B cell (primary cell): ENCODE measurements around the gene HNRNPLL. TPM values are rescaled to one million over a fixed set of nuclear protein-coding genes. Genes with fewer than 3 reads are reported as not detected.
A peak's percentile ranks its signal among the peaks of the same experiment; 100 is the strongest.

Experiments used
- ATAC-seq: fragments of 200-7000 bp; cut with Tn5 transposase; one replicate; pipeline ENCODE4 v1.10.0; 2021; ENCODE audit warnings: low read depth, mild to moderate bottlenecking, moderate number of reproducible peaks, moderate library complexity
- CTCF ChIA-PET: fragments of 350-600 bp; sonication (Branson Sonifier 250); formaldehyde crosslinking; loops from one replicate; lab custom pipeline; 2021; ENCODE audit warnings: antibody characterized with exemption, inconsistent platforms; lab: Charles Lee
- POLR2A ChIA-PET: fragments of 350-600 bp; sonication (Branson Sonifier 250); formaldehyde crosslinking; loops from one replicate; lab custom pipeline; 2021; ENCODE audit warnings: antibody characterized with exemption; lab: Charles Lee
- DNase-seq: peaks from one replicate; pipeline ENCODE4 v3.0.0; 2013
- H2AFZ ChIP-seq: 2 replicates; pipeline ENCODE4 v1.6.1; 2012; ENCODE audit warnings: mild to moderate bottlenecking, low read depth, low read length; ENCODE audit not compliant: insufficient read depth, poor library complexity, severe bottlenecking
- H3K27ac ChIP-seq, 2 donors: 1 replicate in 1 of 2; 2 replicates in 1 of 2; pipeline ENCODE4 v1.5.1; 2012 to 2013; ENCODE audit warnings: low read length in 2 of 2, mild to moderate bottlenecking in 2 of 2, moderate library complexity in 1 of 2
- H3K27me3 ChIP-seq, 4 experiments: fragments of 200-600 bp in 1 of 4; sonication (generic) in 1 of 4; replicated peaks in 1 of 4; 1 replicate in 2 of 4; 2 replicates in 2 of 4; pipeline versions ENCODE4 v1.6.1 to v1.7.0; 2013 to 2016; ENCODE audit warnings: low read length in 3 of 4, mild to moderate bottlenecking in 2 of 4, mixed read lengths in 1 of 4, moderate library complexity in 1 of 4; ENCODE audit not compliant: insufficient read depth in 4 of 4, control insufficient read depth in 3 of 4; ENCODE audit errors: control extremely low read depth in 1 of 4
- H3K36me3 ChIP-seq, 2 experiments: replicated peaks in 1 of 2; 1 replicate in 1 of 2; 2 replicates in 1 of 2; pipeline versions ENCODE4 v1.6.1 to v1.7.1; 2013; ENCODE audit warnings: low read length in 1 of 2; ENCODE audit not compliant: insufficient read depth in 2 of 2, control insufficient read depth in 1 of 2; ENCODE audit errors: control extremely low read depth in 1 of 2, extremely low read depth in 1 of 2
- H3K4me1 ChIP-seq, 2 donors: fragments of 200-600 bp in 1 of 2; sonication (generic) in 1 of 2; 1 replicate in 1 of 2; 2 replicates in 1 of 2; pipeline versions ENCODE4 v1.5.1 to v1.6.1; 2013 to 2017; ENCODE audit warnings: low read length in 2 of 2; ENCODE audit not compliant: control insufficient read depth in 2 of 2, insufficient read depth in 2 of 2
- H3K4me2 ChIP-seq: replicated peaks from 2 replicates; pipeline ENCODE3; 2012; ENCODE audit warnings: mild to moderate bottlenecking, low read depth, low read length; ENCODE audit not compliant: poor library complexity, severe bottlenecking
- H3K4me3 ChIP-seq, 5 experiments: fragments of 200-600 bp in 1 of 5; sonication (generic) in 1 of 5; 1 replicate in 3 of 5; 2 replicates in 2 of 5; pipeline versions ENCODE4 v1.5.1 to v1.7.0; 2011 to 2016; ENCODE audit warnings: low read length in 4 of 5, mild to moderate bottlenecking in 4 of 5, low read depth in 2 of 5, control low read depth in 1 of 5, moderate library complexity in 1 of 5; ENCODE audit not compliant: insufficient read depth in 1 of 5; ENCODE audit errors: control extremely low read depth in 1 of 5, extremely low read depth in 1 of 5
- H3K79me2 ChIP-seq: fragments of 200-600 bp; sonication (generic); one replicate; pipeline ENCODE4 v1.6.0; 2016; ENCODE audit warnings: low read length; ENCODE audit not compliant: control insufficient read depth, insufficient read depth
- H3K9ac ChIP-seq: fragments of 200-600 bp; sonication (generic); 2 replicates; pipeline ENCODE4 v1.6.1; 2017; ENCODE audit warnings: mild to moderate bottlenecking, low read length, moderate library complexity
- H3K9me3 ChIP-seq, 3 donors: one replicate each; pipeline versions ENCODE4 v1.6.1 to v1.7.1; 2013; ENCODE audit warnings: low read length in 2 of 3; ENCODE audit not compliant: control insufficient read depth in 2 of 3, insufficient read depth in 1 of 3; ENCODE audit errors: control extremely low read depth in 1 of 3
- H4K20me1 ChIP-seq: 2 replicates; pipeline ENCODE4 v1.6.0; 2012; ENCODE audit warnings: mild to moderate bottlenecking, low read length; ENCODE audit not compliant: insufficient read depth, control insufficient read depth, poor library complexity, severe bottlenecking
- H3K27ac Mint-ChIP-seq: one replicate; pipeline ENCODE4 v1.8.0; 2021; ENCODE audit warnings: mixed read lengths
- H3K27me3 Mint-ChIP-seq: one replicate; pipeline ENCODE4 v1.8.0; 2021; ENCODE audit warnings: mixed read lengths
- H3K4me1 Mint-ChIP-seq: one replicate; pipeline ENCODE4 v1.8.0; 2021; ENCODE audit warnings: mixed read lengths
- H3K4me3 Mint-ChIP-seq: one replicate; pipeline ENCODE4 v1.8.0; 2021; ENCODE audit warnings: mixed read lengths
- H3K9me3 Mint-ChIP-seq: one replicate; pipeline ENCODE4 v1.8.0; 2022; ENCODE audit warnings: mixed read lengths; ENCODE audit not compliant: insufficient read depth
- CTCF ChIP-seq: fragments of 200-600 bp; IDR thresholded peaks from one replicate; pipeline ENCODE4 v1.8.0; 2022; ENCODE audit warnings: antibody characterized with exemption, mild to moderate bottlenecking
- EZH2 ChIP-seq: IDR thresholded peaks from 2 replicates; pipeline ENCODE4 v1.6.1; 2012; ENCODE audit warnings: borderline replicate concordance, low read depth, mild to moderate bottlenecking, moderate library complexity, low read length; ENCODE audit not compliant: insufficient read depth, poor library complexity, severe bottlenecking
- WGBS: methylation state at CpG from one replicate; pipeline ENCODE4 v1.1.5; 2013; ENCODE audit warnings: missing lambda C conversion rate; ENCODE audit not compliant: insufficient coverage; 5-methylcytosine and 5-hydroxymethylcytosine counted together
- intact Hi-C: fragments of 100-400 bp; cut with micrococcal nuclease; formaldehyde crosslinking; loops from one replicate; pipeline ENCODE4 v1.10.0; 2022
- polyA plus RNA-seq: library from polyadenylated mRNA; depleted of rRNA; stranded (reverse); fragments of >200 nt; gene quantifications from 2 replicates; pipeline ENCODE4 v1.2.3, GENCODE V29; 2012
- total RNA-seq, 2 donors: library from RNA; stranded (reverse); fragments of 120-200 nt in 1 of 2; gene quantifications; 1 replicate in 1 of 2; 2 replicates in 1 of 2; pipeline versions ENCODE4 v1.2.3 to v1.2.4, GENCODE V29; 2013 to 2022

Gene HNRNPLL
- total and polyA plus RNA-seq, 2 donors (not counting 1 experiment from before 2014, with no cell fraction given) = 2.1 to 6.7 TPM

GRCh38 chr2:38534746-38535403, 67.9 kb downstream of the HNRNPLL start:
- H3K27ac ChIP-seq = no peak overlapping the region
- peak; percentile 23 for DNase-seq
- H3K9ac ChIP-seq = no peak overlapping the region
- peaks cover 28 to 39% of the 10 kb centered on the region in 2 donors for H3K4me1 ChIP-seq
- H3K27me3 ChIP-seq = peaks cover 0 to 7% (median 1%) of the 10 kb centered on the region in 4 experiments
- H4K20me1 ChIP-seq = no peaks in the 10 kb centered on the region
- ChIA-PET POLR2A (no interaction called here), CTCF (interaction anchor here (0.5 to 2.9 kb wide), 12 partner anchors 12 to 935 kb away, joined by 3 to 16 read pairs (median 4); no protein-coding TSS in a partner anchor)
- no peaks in the 10 kb centered on the region for H3K36me3 ChIP-seq
- 97% methylated on average over 13 of the region's 16 CpGs for WGBS
- no peaks in the 10 kb centered on the region for H3K9me3 Mint-ChIP-seq
- H3K4me3 ChIP-seq = no peak overlapping the region
- H3K4me2 ChIP-seq = no peak overlapping the region
- H3K4me3 Mint-ChIP-seq = no peak overlapping the region
- TF ChIP-seq EZH2 = no peak
- no peak for TF ChIP-seq CTCF
- peaks cover 0 to 4% (median 0%) of the 10 kb centered on the region in 3 donors for H3K9me3 ChIP-seq
- peaks cover 5% of the 10 kb centered on the region for H3K79me2 ChIP-seq
- peaks cover 39% of the 10 kb centered on the region for H3K4me1 Mint-ChIP-seq
- H3K27me3 Mint-ChIP-seq = peaks cover 15% of the 10 kb centered on the region
- intact Hi-C loops = loop anchor here (5.0 kb wide), 1 partner anchor 67 kb away; the partner anchor contains the start of gene HNRNPLL
- ATAC-seq = no peak
- no peak overlapping the region for H3K27ac Mint-ChIP-seq
- peak overlapping the region; percentile 99 for H2AFZ ChIP-seq
